ENCODE results near the gene NRCAM. TPM values are rescaled to one million over a fixed set of nuclear protein-coding genes. Genes with fewer than 3 reads are reported as not detected.

NRCAM gene
- total and polyA plus RNA-seq, 2 of the 13 experiments (the other 11 are each of a cell fraction or from before 2014, with no cell fraction given) = 0.31 to 0.33 TPM

- TF ChIP-seq, protein P1, sequence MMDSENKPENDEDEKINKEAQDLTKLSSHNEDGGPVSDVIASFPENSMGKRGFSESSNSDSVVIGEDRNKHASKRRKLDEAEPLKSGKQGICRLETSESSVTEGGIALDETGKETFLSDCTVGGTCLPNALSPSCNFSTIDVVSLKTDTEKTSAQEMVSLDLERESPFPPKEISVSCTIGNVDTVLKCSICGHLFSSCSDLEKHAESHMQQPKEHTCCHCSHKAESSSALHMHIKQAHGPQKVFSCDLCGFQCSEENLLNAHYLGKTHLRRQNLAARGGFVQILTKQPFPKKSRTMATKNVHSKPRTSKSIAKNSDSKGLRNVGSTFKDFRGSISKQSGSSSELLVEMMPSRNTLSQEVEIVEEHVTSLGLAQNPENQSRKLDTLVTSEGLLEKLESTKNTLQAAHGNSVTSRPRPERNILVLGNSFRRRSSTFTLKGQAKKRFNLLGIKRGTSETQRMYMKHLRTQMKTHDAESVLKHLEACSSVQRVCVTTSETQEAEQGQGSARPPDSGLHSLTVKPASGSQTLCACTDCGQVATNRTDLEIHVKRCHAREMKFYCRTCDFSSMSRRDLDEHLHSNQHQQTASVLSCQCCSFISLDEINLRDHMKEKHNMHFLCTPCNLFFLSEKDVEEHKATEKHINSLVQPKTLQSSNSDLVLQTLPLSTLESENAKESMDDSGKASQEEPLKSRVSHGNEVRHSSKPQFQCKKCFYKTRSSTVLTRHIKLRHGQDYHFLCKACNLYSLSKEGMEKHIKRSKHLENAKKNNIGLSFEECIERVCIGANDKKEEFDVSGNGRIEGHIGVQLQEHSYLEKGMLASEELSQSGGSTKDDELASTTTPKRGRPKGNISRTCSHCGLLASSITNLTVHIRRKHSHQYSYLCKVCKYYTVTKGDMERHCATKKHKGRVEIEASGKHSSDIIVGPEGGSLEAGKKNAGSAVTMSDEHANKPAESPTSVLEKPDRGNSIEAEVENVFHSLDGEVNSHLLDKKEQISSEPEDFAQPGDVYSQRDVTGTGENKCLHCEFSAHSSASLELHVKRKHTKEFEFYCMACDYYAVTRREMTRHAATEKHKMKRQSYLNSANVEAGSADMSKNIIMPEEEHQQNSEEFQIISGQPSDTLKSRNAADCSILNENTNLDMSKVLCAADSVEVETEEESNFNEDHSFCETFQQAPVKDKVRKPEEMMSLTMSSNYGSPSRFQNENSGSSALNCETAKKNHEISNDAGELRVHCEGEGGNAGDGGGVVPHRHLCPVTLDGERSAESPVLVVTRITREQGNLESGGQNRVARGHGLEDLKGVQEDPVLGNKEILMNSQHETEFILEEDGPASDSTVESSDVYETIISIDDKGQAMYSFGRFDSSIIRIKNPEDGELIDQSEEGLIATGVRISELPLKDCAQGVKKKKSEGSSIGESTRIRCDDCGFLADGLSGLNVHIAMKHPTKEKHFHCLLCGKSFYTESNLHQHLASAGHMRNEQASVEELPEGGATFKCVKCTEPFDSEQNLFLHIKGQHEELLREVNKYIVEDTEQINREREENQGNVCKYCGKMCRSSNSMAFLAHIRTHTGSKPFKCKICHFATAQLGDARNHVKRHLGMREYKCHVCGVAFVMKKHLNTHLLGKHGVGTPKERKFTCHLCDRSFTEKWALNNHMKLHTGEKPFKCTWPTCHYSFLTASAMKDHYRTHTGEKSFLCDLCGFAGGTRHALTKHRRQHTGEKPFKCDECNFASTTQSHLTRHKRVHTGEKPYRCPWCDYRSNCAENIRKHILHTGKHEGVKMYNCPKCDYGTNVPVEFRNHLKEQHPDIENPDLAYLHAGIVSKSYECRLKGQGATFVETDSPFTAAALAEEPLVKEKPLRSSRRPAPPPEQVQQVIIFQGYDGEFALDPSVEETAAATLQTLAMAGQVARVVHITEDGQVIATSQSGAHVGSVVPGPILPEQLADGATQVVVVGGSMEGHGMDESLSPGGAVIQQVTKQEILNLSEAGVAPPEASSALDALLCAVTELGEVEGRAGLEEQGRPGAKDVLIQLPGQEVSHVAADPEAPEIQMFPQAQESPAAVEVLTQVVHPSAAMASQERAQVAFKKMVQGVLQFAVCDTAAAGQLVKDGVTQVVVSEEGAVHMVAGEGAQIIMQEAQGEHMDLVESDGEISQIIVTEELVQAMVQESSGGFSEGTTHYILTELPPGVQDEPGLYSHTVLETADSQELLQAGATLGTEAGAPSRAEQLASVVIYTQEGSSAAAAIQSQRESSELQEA (CRISPR knock-in tag; IDR thresholded peaks at IDR 0.05; ENCODE audit: not compliant biosample characterization) = no peak
- peak; percentile 84 for TF ChIP-seq ZNF644 (CRISPR knock-in tag; IDR thresholded peaks at IDR 0.05; ENCODE audit: low read depth)
- TF ChIP-seq AKAP8 (CRISPR knock-in tag; IDR thresholded peaks at IDR 0.05) = no peak
- no peak; the same call in 1 of the 2 replicates for TF ChIP-seq ZNF780A (CRISPR knock-in tag; IDR thresholded peaks at IDR 0.05)
- no peak for TF ChIP-seq MTA1 (CRISPR knock-in tag; IDR thresholded peaks at IDR 0.05; ENCODE audit: borderline replicate concordance)
- TF ChIP-seq, protein P2, sequence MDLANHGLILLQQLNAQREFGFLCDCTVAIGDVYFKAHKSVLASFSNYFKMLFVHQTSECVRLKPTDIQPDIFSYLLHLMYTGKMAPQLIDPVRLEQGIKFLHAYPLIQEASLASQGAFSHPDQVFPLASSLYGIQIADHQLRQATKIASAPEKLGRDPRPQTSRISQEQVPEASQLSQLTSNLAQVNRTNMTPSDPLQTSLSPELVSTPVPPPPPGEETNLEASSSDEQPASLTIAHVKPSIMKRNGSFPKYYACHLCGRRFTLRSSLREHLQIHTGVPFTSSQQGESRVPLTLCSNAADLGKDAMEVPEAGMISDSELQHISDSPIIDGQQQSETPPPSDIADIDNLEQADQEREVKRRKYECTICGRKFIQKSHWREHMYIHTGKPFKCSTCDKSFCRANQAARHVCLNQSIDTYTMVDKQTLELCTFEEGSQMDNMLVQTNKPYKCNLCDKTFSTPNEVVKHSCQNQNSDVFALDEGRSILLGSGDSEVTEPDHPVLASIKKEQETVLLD (CRISPR knock-in tag; IDR thresholded peaks at IDR 0.05; ENCODE audit: low read depth) = no peak
- TF ChIP-seq TEAD3 (CRISPR knock-in tag; optimal IDR thresholded peaks at IDR 0.05; ENCODE audit: borderline replicate concordance) = peak; percentile 99
- TF ChIP-seq ZNF616 (CRISPR knock-in tag; IDR thresholded peaks at IDR 0.05; ENCODE audit: low read depth) = no peak
- TF ChIP-seq TRIM24 (CRISPR knock-in tag; IDR thresholded peaks at IDR 0.05) = no peak
- TF ChIP-seq, protein P3, sequence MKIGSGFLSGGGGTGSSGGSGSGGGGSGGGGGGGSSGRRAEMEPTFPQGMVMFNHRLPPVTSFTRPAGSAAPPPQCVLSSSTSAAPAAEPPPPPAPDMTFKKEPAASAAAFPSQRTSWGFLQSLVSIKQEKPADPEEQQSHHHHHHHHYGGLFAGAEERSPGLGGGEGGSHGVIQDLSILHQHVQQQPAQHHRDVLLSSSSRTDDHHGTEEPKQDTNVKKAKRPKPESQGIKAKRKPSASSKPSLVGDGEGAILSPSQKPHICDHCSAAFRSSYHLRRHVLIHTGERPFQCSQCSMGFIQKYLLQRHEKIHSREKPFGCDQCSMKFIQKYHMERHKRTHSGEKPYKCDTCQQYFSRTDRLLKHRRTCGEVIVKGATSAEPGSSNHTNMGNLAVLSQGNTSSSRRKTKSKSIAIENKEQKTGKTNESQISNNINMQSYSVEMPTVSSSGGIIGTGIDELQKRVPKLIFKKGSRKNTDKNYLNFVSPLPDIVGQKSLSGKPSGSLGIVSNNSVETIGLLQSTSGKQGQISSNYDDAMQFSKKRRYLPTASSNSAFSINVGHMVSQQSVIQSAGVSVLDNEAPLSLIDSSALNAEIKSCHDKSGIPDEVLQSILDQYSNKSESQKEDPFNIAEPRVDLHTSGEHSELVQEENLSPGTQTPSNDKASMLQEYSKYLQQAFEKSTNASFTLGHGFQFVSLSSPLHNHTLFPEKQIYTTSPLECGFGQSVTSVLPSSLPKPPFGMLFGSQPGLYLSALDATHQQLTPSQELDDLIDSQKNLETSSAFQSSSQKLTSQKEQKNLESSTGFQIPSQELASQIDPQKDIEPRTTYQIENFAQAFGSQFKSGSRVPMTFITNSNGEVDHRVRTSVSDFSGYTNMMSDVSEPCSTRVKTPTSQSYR (CRISPR knock-in tag; IDR thresholded peaks at IDR 0.05; ENCODE audit: borderline replicate concordance) = peak; percentile 50; the same call in 1 of the 2 replicates
- peak; percentile 32; the same call in 1 of the 2 replicates for TF ChIP-seq MLX (CRISPR knock-in tag; IDR thresholded peaks at IDR 0.05)
- no peak for TF ChIP-seq GPN1 (CRISPR knock-in tag; IDR thresholded peaks at IDR 0.05; ENCODE audit: borderline replicate concordance)
- no peak for TF ChIP-seq HNRNPL (IDR thresholded peaks at IDR 0.05; ENCODE audit: low read depth, low read length)
- TF ChIP-seq MIER2 (CRISPR knock-in tag; IDR thresholded peaks at IDR 0.05) = peak; percentile 90
- no peak for TF ChIP-seq ISX (CRISPR knock-in tag; conservative IDR thresholded peaks at IDR 0.05)
- no peak for TF ChIP-seq ZNF570 (CRISPR knock-in tag; IDR thresholded peaks at IDR 0.05; ENCODE audit: borderline replicate concordance)
- no peak for TF ChIP-seq REXO4 (CRISPR knock-in tag; IDR thresholded peaks at IDR 0.05; ENCODE audit: borderline replicate concordance)
- peak; percentile 70; the same call in 1 of the 2 replicates for TF ChIP-seq REPIN1 (CRISPR knock-in tag; IDR thresholded peaks at IDR 0.05; ENCODE audit: borderline replicate concordance, low read depth)
Measured at GRCh38 chr7:108358553-108358952, 97.7 kb downstream of the NRCAM start (continued).

Measured in HepG2 (cell line).